K562 (cell line): ENCODE results near the gene FJX1. TPM values are rescaled to one million over a fixed set of nuclear protein-coding genes. Genes with fewer than 3 reads are reported as not detected.

Experiments used
- ATAC-seq: fragments of 200-7000 bp; cut with Tn5 transposase; 3 replicates; pipeline ENCODE4 v1.9.1; 2020; ENCODE audit warnings: moderate library complexity
- BruUV-seq: library from RNA; stranded (reverse); fragments of 400-500 nt; replicated peaks from 2 replicates; lab custom pipeline; 2021; lab: Mats Ljungman, UMichigan
- CTCF ChIA-PET: fragments of 300-600 bp; formaldehyde crosslinking; extraction: SDS; loops from one replicate; lab custom pipeline; 2021; ENCODE audit warnings: low intra/inter-chr PET ratio; lab: Yijun Ruan, JAX
- POLR2A ChIA-PET: fragments of 300-600, 350-650 bp; sonication (Branson Sonifier 250); formaldehyde crosslinking; extraction: SDS; loops from one replicate; lab custom pipeline; 2021; ENCODE audit warnings: antibody characterized with exemption, inconsistent platforms; lab: Yijun Ruan, JAX
- DNase-seq, 4 experiments: peaks; one replicate each; pipeline versions ENCODE4 v3.0.0 to v3.0.0-alpha.2; 2011 to 2018; ENCODE audit warnings: low spot score in 3 of 4, mixed read lengths in 3 of 4; ENCODE audit errors: extremely low read depth in 1 of 4
- FAIRE-seq: peaks from 2 replicates; lab custom pipeline; 2011; peaks lifted over from hg19 to GRCh38; lab: Jason Lieb, UNC
- H2AFZ ChIP-seq: 2 replicates; pipeline ENCODE4 v1.6.0; 2011; ENCODE audit warnings: low read depth, low read length, control low read depth, inconsistent platforms
- H3K27ac ChIP-seq: fragments of 200-600 bp; 3 replicates; pipeline ENCODE4 v1.8.0; 2011; ENCODE audit warnings: low read depth, mild to moderate bottlenecking, control low read depth, inconsistent platforms, low read length, moderate library complexity, mixed read lengths; ENCODE audit errors: extremely low read depth
- H3K27me3 ChIP-seq, 2 experiments: fragments of 300-600 bp in 1 of 2; 2 replicates in 1 of 2; 3 replicates in 1 of 2; pipeline versions ENCODE4 v1.6.0 to v1.8.0; 2011; ENCODE audit warnings: inconsistent platforms in 2 of 2, low read length in 2 of 2, mild to moderate bottlenecking in 1 of 2, mixed read lengths in 1 of 2, moderate library complexity in 1 of 2; ENCODE audit not compliant: control insufficient read depth in 2 of 2, insufficient read depth in 2 of 2
- H3K36me3 ChIP-seq: fragments of 300-600 bp; 3 replicates; pipeline ENCODE4 v1.8.0; 2011; ENCODE audit warnings: mild to moderate bottlenecking, low read length, inconsistent platforms; ENCODE audit not compliant: control insufficient read depth, insufficient read depth
- H3K4me1 ChIP-seq, 2 experiments: fragments of 200-600 bp in 1 of 2; replicated peaks in 1 of 2; 2 replicates in 1 of 2; 3 replicates in 1 of 2; pipeline versions ENCODE4 v1.5.1 to v1.8.0; 2011; ENCODE audit warnings: inconsistent platforms in 2 of 2, low read length in 2 of 2, mild to moderate bottlenecking in 1 of 2, mixed read lengths in 1 of 2, moderate library complexity in 1 of 2; ENCODE audit not compliant: control insufficient read depth in 2 of 2, insufficient read depth in 2 of 2
- H3K4me2 ChIP-seq: 2 replicates; pipeline ENCODE4 v1.6.1; 2011; ENCODE audit warnings: low read length, control low read depth, inconsistent platforms, mixed read lengths; ENCODE audit not compliant: insufficient read depth
- H3K4me3 ChIP-seq: fragments of 200-600 bp; sonication (generic), shearing (Covaris generic); 2 replicates; pipeline ENCODE4 v1.5.1; 2016; ENCODE audit warnings: control low read depth, inconsistent platforms
- H3K79me2 ChIP-seq: fragments of 200-600 bp; 3 replicates; pipeline ENCODE4 v1.8.0; 2011; ENCODE audit warnings: low read length, inconsistent platforms; ENCODE audit not compliant: control insufficient read depth, insufficient read depth
- H3K9ac ChIP-seq, 2 experiments: 2 replicates each; pipeline versions ENCODE4 v1.6.0 to v1.6.1; 2011; ENCODE audit warnings: low read depth in 2 of 2, low read length in 2 of 2, control low read depth in 1 of 2, inconsistent platforms in 1 of 2, mild to moderate bottlenecking in 1 of 2, mixed read lengths in 1 of 2; ENCODE audit not compliant: insufficient read depth in 1 of 2
- H3K9me1 ChIP-seq: one replicate; pipeline ENCODE4 v1.6.0; 2011; ENCODE audit warnings: inconsistent platforms, mild to moderate bottlenecking, low read length, moderate library complexity; ENCODE audit not compliant: control insufficient read depth, insufficient read depth
- H3K9me3 ChIP-seq: replicated peaks from 2 replicates; pipeline ENCODE4 v1.5.1; 2011; ENCODE audit warnings: low read depth, low read length, inconsistent platforms; ENCODE audit not compliant: control insufficient read depth, insufficient read depth
- H4K20me1 ChIP-seq: replicated peaks from 2 replicates; pipeline ENCODE4 v1.6.1; 2011; ENCODE audit warnings: low read length, inconsistent platforms, mixed read lengths; ENCODE audit not compliant: control insufficient read depth, insufficient read depth
- CBX5 ChIP-seq: IDR thresholded peaks from 2 replicates; pipeline ENCODE4 v1.6.1; 2014; ENCODE audit warnings: low read depth, borderline replicate concordance
- ELF2 ChIP-seq: fragments of 250-450 bp; sonication (Bioruptor Pico); IDR thresholded peaks from 2 replicates; pipeline ENCODE4 v1.5.0; 2021; ENCODE audit warnings: mild to moderate bottlenecking
- PHF21A ChIP-seq: fragments of 450-650 bp; IDR thresholded peaks from 2 replicates; pipeline ENCODE4 v1.6.1; 2017; ENCODE audit warnings: low read depth, borderline replicate concordance
- SRF ChIP-seq, 2 experiments: fragments of 250-450, 450-650 bp in 1 of 2; sonication (Bioruptor Pico) in 1 of 2; sonication (generic) in 1 of 2; formaldehyde crosslinking; IDR thresholded peaks; 2 replicates each; pipeline versions ENCODE4 v1.5.0 to v1.5.1; 2020 to 2022; ENCODE audit warnings: mild to moderate bottlenecking in 1 of 2, missing genetic modification reagents in 1 of 2
- ZFP1 ChIP-seq: fragments of 450-650 bp; formaldehyde crosslinking; IDR thresholded peaks from 2 replicates; pipeline ENCODE4 v1.4.0; 2020; ENCODE audit warnings: mild to moderate bottlenecking, mixed read lengths
- WGBS: fragments of 100-300 bp; shearing (Covaris generic); methylation state at CpG from one replicate; pipeline ENCODE4 v1.1.6; 2016; ENCODE audit warnings: low coverage, mixed read lengths; ENCODE audit not compliant: insufficient coverage; ENCODE audit errors: missing lambda C conversion rate; 5-methylcytosine and 5-hydroxymethylcytosine counted together
- in situ Hi-C: fragments of 300-500 bp; cut with MboI; formaldehyde crosslinking; loops from 4 replicates; pipeline ENCODE4 v1.15.0; 2018; ENCODE audit warnings: inconsistent platforms, mixed read lengths
- intact Hi-C: fragments of 100-400 bp; cut with micrococcal nuclease; formaldehyde crosslinking; loops from 2 replicates; pipeline ENCODE4 v1.14.2; 2022
- polyA plus RNA-seq, 8 experiments: library from polyadenylated mRNA; depleted of rRNA in 4 of 8; stranded (reverse) in 5 of 8; unstranded in 3 of 8; fragments of >200 nt; fragmentation: Nextera tagmentation in 2 of 8; fragmentation: Illumina TruSeq in 1 of 8; extraction: Ambion mirVana in 2 of 8; extraction: Trizol in 1 of 8; gene quantifications; 2 replicates each; pipeline versions ENCODE4 v1.2.1 to v1.2.3, GENCODE V29; 2011 to 2014; ENCODE audit warnings: inconsistent platforms in 1 of 8, missing spikeins in 1 of 8
- total RNA-seq, 7 experiments: library from RNA; depleted of rRNA in 6 of 7; stranded (reverse); fragments of >200 nt in 6 of 7; fragmentation: Illumina TruSeq in 2 of 7; extraction: Trizol in 2 of 7; gene quantifications; 2 replicates each; pipeline versions ENCODE4 v1.2.1 to v1.2.3, GENCODE V29; 2011 to 2021; ENCODE audit warnings: low replicate concordance in 1 of 7
- TF ChIP-seq, protein P1 (sequence below): IDR thresholded peaks from 2 replicates; pipeline ENCODE4 v1.6.1; 2016; ENCODE audit warnings: missing genetic modification characterization, missing compliant biosample characterization
- TF ChIP-seq, protein P2 (sequence below): sonication (generic); formaldehyde crosslinking; IDR thresholded peaks from 2 replicates; pipeline ENCODE4 v1.8.0; 2022; ENCODE audit warnings: mild to moderate bottlenecking, missing genetic modification reagents
- TF ChIP-seq, protein P3 (sequence below), 2 experiments: fragments of 450-650 bp; IDR thresholded peaks; 2 replicates each; pipeline ENCODE4 v1.6.1; 2018; ENCODE audit warnings: mild to moderate bottlenecking in 2 of 2, low read depth in 1 of 2; ENCODE audit not compliant: partially characterized antibody in 2 of 2

Gene FJX1
- total and polyA plus RNA-seq, 9 of the 15 experiments (the other 6 are each of a cell fraction or from before 2014, with no cell fraction given) = 0.10 to 2.7 (median 0.72) TPM

DNA sequence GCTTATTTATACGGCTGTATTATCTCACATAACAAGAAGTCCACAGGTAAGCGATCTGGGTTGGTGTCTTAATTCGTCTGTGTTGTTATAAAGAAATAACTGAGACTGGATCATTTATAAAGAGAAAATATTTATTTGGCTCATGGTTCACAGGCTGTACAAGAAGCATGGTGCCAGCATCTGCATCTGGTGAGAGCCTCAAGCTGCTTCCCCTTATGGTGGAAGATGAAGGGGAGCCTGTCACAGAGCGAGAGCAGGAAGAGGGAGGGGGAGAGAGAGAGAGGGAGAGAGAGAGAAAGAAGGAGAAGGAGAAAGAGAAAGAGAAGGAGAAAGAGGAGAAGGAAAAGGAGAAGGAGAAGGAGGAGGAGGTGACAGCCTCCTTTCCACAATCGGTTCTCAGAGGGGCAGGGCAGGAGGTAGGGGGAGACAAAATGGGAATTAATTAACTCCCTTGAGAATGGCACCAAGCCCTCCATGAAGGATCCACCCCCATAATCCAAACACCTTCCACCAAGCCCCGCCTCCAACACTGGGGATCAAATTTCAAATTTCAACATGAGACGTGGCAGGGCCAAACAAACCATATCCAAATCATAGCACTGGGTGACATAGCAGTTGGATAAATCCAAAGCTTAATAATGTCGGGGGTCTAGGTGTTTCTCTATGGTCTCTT is 29.3 kb downstream of the FJX1 start:
- Histone ChIP-seq H3K36me3 (no peaks in the 10 kb centered on the region), H3K4me2 (no peak overlapping the region), H3K79me2 (no peaks in the 10 kb centered on the region), H3K27me3 (peaks cover 4% of the 10 kb centered on the region in 2 experiments; a peak in 3 of 5 replicates), H3K9me1 (no peaks in the 10 kb centered on the region), H4K20me1 (no peaks in the 10 kb centered on the region), H3K27ac (no peak overlapping the region), H3K4me1 (no peaks in the 10 kb centered on the region), H3K9ac (no peak overlapping the region; a peak in 1 of 4 replicates), H3K9me3 (no peaks in the 10 kb centered on the region), H3K4me3 (no peak overlapping the region), H2AFZ (peak overlapping the region; percentile 62)
- POLR2A ChIA-PET = interaction anchor here (0.7 to 1.0 kb wide), 2 partner anchors 27 to 174 kb away, joined by 3 read pairs; no protein-coding TSS in a partner anchor
- DNase-seq (peak in 1 of 4 experiments; percentile 15), FAIRE-seq (no peak), ATAC-seq (peak; percentile 64)
- TF ChIP-seq SRF (CRISPR knock-in tag; IDR thresholded peaks at IDR 0.05) = no peak
- no peak for TF ChIP-seq ZFP1 (CRISPR knock-in tag)
- TF ChIP-seq, protein P1, sequence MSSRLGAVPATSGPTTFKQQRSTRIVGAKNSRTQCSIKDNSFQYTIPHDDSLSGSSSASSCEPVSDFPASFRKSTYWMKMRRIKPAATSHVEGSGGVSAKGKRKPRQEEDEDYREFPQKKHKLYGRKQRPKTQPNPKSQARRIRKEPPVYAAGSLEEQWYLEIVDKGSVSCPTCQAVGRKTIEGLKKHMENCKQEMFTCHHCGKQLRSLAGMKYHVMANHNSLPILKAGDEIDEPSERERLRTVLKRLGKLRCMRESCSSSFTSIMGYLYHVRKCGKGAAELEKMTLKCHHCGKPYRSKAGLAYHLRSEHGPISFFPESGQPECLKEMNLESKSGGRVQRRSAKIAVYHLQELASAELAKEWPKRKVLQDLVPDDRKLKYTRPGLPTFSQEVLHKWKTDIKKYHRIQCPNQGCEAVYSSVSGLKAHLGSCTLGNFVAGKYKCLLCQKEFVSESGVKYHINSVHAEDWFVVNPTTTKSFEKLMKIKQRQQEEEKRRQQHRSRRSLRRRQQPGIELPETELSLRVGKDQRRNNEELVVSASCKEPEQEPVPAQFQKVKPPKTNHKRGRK = peak; percentile 50; the same call in 1 of the 2 replicates
- TF ChIP-seq, protein P2, sequence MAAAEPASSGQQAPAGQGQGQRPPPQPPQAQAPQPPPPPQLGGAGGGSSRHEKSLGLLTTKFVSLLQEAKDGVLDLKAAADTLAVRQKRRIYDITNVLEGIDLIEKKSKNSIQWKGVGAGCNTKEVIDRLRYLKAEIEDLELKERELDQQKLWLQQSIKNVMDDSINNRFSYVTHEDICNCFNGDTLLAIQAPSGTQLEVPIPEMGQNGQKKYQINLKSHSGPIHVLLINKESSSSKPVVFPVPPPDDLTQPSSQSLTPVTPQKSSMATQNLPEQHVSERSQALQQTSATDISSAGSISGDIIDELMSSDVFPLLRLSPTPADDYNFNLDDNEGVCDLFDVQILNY (CRISPR knock-in tag) = no peak
- no peak for TF ChIP-seq PHF21A
- TF ChIP-seq, protein P3, sequence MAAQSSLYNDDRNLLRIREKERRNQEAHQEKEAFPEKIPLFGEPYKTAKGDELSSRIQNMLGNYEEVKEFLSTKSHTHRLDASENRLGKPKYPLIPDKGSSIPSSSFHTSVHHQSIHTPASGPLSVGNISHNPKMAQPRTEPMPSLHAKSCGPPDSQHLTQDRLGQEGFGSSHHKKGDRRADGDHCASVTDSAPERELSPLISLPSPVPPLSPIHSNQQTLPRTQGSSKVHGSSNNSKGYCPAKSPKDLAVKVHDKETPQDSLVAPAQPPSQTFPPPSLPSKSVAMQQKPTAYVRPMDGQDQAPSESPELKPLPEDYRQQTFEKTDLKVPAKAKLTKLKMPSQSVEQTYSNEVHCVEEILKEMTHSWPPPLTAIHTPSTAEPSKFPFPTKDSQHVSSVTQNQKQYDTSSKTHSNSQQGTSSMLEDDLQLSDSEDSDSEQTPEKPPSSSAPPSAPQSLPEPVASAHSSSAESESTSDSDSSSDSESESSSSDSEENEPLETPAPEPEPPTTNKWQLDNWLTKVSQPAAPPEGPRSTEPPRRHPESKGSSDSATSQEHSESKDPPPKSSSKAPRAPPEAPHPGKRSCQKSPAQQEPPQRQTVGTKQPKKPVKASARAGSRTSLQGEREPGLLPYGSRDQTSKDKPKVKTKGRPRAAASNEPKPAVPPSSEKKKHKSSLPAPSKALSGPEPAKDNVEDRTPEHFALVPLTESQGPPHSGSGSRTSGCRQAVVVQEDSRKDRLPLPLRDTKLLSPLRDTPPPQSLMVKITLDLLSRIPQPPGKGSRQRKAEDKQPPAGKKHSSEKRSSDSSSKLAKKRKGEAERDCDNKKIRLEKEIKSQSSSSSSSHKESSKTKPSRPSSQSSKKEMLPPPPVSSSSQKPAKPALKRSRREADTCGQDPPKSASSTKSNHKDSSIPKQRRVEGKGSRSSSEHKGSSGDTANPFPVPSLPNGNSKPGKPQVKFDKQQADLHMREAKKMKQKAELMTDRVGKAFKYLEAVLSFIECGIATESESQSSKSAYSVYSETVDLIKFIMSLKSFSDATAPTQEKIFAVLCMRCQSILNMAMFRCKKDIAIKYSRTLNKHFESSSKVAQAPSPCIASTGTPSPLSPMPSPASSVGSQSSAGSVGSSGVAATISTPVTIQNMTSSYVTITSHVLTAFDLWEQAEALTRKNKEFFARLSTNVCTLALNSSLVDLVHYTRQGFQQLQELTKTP (IDR thresholded peaks at IDR 0.05; ENCODE audit: low read depth in 1 of 2, partially characterized antibody in 2 of 2) = peak in 1 of 2 experiments; percentile 60
- TF ChIP-seq ELF2 (CRISPR knock-in tag) = no peak
- TF ChIP-seq CBX5 = no peak
- intact Hi-C loops = no loop called here
- CTCF ChIA-PET = no interaction called here
- in situ Hi-C loops = no loop called here
- BruUV-seq = no TSS peak
- 2% methylated on average over 8 of the region's 8 CpGs for WGBS
